ENCODE data around the gene OPA1. TPM values are rescaled to one million over a fixed set of nuclear protein-coding genes. Genes with fewer than 3 reads are reported as not detected.

OPA1 gene
- total and polyA plus RNA-seq, 2 of the 4 experiments (the other 2 are of a cell fraction): 17.8 to 73.7 TPM

- H3K18ac ChIP-seq (ENCODE audit: low read depth, low read length): no peak overlapping the region
- ChIA-PET POLR2A (ENCODE audit: unreplicated experiment) (no interaction called here), CTCF (interaction anchor here (0.6 kb wide), 1 partner anchor 407 kb away, joined by 3 read pairs; the partner anchor contains the start of gene HES1)
- no peak overlapping the region for H4K91ac ChIP-seq (ENCODE audit: insufficient read depth, low read depth, low read length)
- no peak overlapping the region for H2AK9ac ChIP-seq (replicated peaks; ENCODE audit: low read depth, low read length, poor library complexity)
- no peak overlapping the region for H2BK20ac ChIP-seq (ENCODE audit: low read depth, low read length)
- no peak for TF ChIP-seq MXI1 (IDR thresholded peaks at IDR 0.05; ENCODE audit: borderline replicate concordance, low read depth, low read length)
- no peak for TF ChIP-seq MAFK (IDR thresholded peaks at IDR 0.05; ENCODE audit: low read depth, low read length)
- TF ChIP-seq RCOR1 (IDR thresholded peaks at IDR 0.05; ENCODE audit: insufficient replicate concordance, low read length): no peak
- no peak for TF ChIP-seq NFE2L2 (IDR thresholded peaks at IDR 0.05; ENCODE audit: low read depth, low read length)
- no peak for TF ChIP-seq SMC3 (IDR thresholded peaks at IDR 0.05; ENCODE audit: low read depth, low read length)
- TF ChIP-seq ELK1 (IDR thresholded peaks at IDR 0.05; ENCODE audit: borderline replicate concordance, low read depth, low read length): no peak
- no peak for TF ChIP-seq RFX5 (IDR thresholded peaks at IDR 0.05; ENCODE audit: low read depth, low read length)
- no peak for TF ChIP-seq CTCF (conservative IDR thresholded peaks at IDR 0.05; ENCODE audit: low read depth, low read length)
- no peak for TF ChIP-seq POLR2A (IDR thresholded peaks at IDR 0.05; ENCODE audit: low read depth, low read length)
- no peak for TF ChIP-seq CHD1 (IDR thresholded peaks at IDR 0.05; ENCODE audit: low read depth, low read length)
- TF ChIP-seq BHLHE40 (IDR thresholded peaks at IDR 0.05; ENCODE audit: low read depth, low read length): no peak
- no peak for TF ChIP-seq RAD21 (IDR thresholded peaks at IDR 0.05; ENCODE audit: low read length)
- TF ChIP-seq FOS (IDR thresholded peaks at IDR 0.05; ENCODE audit: low read depth, low read length): no peak
- no peak for TF ChIP-seq CEBPB (IDR thresholded peaks at IDR 0.05; ENCODE audit: low read depth, low read length)
- TF ChIP-seq USF2 (IDR thresholded peaks at IDR 0.05; ENCODE audit: low read depth, low read length): no peak
- no peak for TF ChIP-seq MAZ (IDR thresholded peaks at IDR 0.05; ENCODE audit: borderline replicate concordance, low read depth, low read length)
- BruUV-seq (replicated peaks): no TSS peak
- H4K20me1 ChIP-seq (ENCODE audit: insufficient read depth, low read length): no peaks in the 10 kb centered on the region
- no peak overlapping the region for H3K9ac ChIP-seq (ENCODE audit: low read depth, low read length)
- no peak overlapping the region for H3K14ac ChIP-seq (replicated peaks; ENCODE audit: low read depth, low read length)
- no peak overlapping the region for H3K23ac ChIP-seq (ENCODE audit: low read depth, low read length)
- in situ Hi-C loops (cut with MboI; ENCODE audit: low sequenced_read_pairs) (no loop called here), intact Hi-C loops (cut with micrococcal nuclease) (no loop called here), dilution Hi-C loops (cut with HindIII; ENCODE audit: low sequenced_read_pairs, unreplicated experiment) (no loop called here)
- H3K4me1 ChIP-seq (ENCODE audit: control insufficient read depth, insufficient read depth, low read length): peaks cover 3% of the 10 kb centered on the region; the same call in 1 of the 2 replicates
- H3K9me1 ChIP-seq (ENCODE audit: insufficient read depth, low read length): no peaks in the 10 kb centered on the region
- H3K36me3 ChIP-seq (ENCODE audit: control insufficient read depth, insufficient read depth, low read length): no peaks in the 10 kb centered on the region
- no peak for DNase-seq
- ATAC-seq (ENCODE audit: low read depth): no peak
- peaks cover 15% of the 10 kb centered on the region for H3K27me3 ChIP-seq (ENCODE audit: control insufficient read depth, insufficient read depth, low read length)
- H2AFZ ChIP-seq (replicated peaks; ENCODE audit: low read length, poor library complexity): no peak overlapping the region
- no peak overlapping the region for H2BK5ac ChIP-seq (ENCODE audit: low read depth, low read length, poor library complexity, severe bottlenecking)
- no peak overlapping the region for H2BK15ac ChIP-seq (ENCODE audit: low read depth, low read length)
- H3K4ac ChIP-seq (ENCODE audit: low read depth, low read length): no peak overlapping the region
- no peak overlapping the region for H3K4me2 ChIP-seq (ENCODE audit: low read depth, low read length)
- no peaks in the 10 kb centered on the region for H3K79me1 ChIP-seq (ENCODE audit: low read depth in 1 of 2, low read length in 2 of 2)
- H3K9me3 ChIP-seq (ENCODE audit: control insufficient read depth, insufficient read depth, low read length): no peaks in the 10 kb centered on the region
- no peak overlapping the region for H4K8ac ChIP-seq (ENCODE audit: low read depth in 2 of 2, low read length in 2 of 2)
- no peak overlapping the region for H2BK120ac ChIP-seq (ENCODE audit: low read depth, low read length)
- H3K56ac ChIP-seq (ENCODE audit: extremely low read depth, insufficient read depth, low read length): no peak overlapping the region
- no peak overlapping the region for H4K5ac ChIP-seq (ENCODE audit: low read depth, low read length)
- H3K27ac ChIP-seq (ENCODE audit: insufficient read depth, low read length): no peak overlapping the region
- no peak overlapping the region for H3K4me3 ChIP-seq (ENCODE audit: insufficient read depth, low read depth, low read length)
- no peak overlapping the region for H2AK5ac ChIP-seq (ENCODE audit: low read depth, low read length)
Measured at GRCh38 chr3:193729601-193730000, 136.6 kb downstream of the OPA1 start.
